PC-9 (cell line): ENCODE data around the gene CUTA.

Experiments
- EZH2 ChIP-seq: fragments of 200-600 bp; sonication (generic); IDR thresholded peaks from 2 replicates; pipeline ENCODE4 v1.8.0; 2017; ENCODE audit warnings: antibody characterized with exemption, low read depth
- TF ChIP-seq, protein P1 (sequence below): fragments of 200-600 bp; sonication (generic); conservative IDR thresholded peaks from 2 replicates; pipeline ENCODE4 v1.6.1; 2017; ENCODE audit warnings: mixed run types, antibody characterized with exemption, mild to moderate bottlenecking, moderate library complexity

DNA sequence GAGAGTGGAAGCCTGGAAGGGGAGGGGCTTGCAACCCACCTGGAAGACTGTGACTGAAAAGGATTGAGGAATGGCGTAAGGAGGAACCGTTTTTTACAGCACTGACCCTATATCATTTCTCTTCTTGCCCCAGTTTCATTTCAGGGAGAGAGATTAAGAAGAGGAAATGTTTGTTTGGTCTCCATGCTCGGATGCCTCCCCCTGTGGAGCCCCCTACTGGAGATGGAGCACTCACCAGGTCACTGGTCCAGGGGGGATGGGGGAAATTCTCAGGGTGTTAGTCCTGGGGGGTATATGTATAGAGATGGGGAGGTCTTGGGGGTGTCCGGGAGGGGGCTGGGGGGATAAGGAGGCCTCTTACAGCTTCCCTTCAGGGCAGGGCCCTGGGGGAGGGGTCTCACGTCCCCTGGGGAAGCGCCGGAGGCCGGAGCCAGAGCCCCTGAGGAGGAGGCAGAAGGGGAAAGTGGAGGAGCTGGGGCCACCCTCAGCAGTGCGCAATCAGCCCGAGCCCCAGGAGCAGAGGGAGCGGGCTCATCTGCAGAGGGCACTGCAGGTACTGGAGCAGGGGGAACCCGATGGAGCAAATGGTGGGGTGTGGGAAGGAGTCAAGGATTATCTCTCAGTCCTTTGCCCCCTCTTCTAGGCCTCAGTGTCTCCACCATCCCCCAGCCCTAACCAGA lies 3.2 kb downstream of the CUTA start:
- TF ChIP-seq, protein P1, sequence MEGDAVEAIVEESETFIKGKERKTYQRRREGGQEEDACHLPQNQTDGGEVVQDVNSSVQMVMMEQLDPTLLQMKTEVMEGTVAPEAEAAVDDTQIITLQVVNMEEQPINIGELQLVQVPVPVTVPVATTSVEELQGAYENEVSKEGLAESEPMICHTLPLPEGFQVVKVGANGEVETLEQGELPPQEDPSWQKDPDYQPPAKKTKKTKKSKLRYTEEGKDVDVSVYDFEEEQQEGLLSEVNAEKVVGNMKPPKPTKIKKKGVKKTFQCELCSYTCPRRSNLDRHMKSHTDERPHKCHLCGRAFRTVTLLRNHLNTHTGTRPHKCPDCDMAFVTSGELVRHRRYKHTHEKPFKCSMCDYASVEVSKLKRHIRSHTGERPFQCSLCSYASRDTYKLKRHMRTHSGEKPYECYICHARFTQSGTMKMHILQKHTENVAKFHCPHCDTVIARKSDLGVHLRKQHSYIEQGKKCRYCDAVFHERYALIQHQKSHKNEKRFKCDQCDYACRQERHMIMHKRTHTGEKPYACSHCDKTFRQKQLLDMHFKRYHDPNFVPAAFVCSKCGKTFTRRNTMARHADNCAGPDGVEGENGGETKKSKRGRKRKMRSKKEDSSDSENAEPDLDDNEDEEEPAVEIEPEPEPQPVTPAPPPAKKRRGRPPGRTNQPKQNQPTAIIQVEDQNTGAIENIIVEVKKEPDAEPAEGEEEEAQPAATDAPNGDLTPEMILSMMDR = no peak; the same call in 1 of the 2 replicates
- TF ChIP-seq EZH2 = no peak
